Measurements from ENCODE around the gene PPM1J. TPM values are rescaled to one million over a fixed set of nuclear protein-coding genes. Genes with fewer than 3 reads are reported as not detected.

Gene PPM1J
- total and polyA plus RNA-seq, 2 experiments from 2014 or later = 0.93 to 1.9 TPM

DNA sequence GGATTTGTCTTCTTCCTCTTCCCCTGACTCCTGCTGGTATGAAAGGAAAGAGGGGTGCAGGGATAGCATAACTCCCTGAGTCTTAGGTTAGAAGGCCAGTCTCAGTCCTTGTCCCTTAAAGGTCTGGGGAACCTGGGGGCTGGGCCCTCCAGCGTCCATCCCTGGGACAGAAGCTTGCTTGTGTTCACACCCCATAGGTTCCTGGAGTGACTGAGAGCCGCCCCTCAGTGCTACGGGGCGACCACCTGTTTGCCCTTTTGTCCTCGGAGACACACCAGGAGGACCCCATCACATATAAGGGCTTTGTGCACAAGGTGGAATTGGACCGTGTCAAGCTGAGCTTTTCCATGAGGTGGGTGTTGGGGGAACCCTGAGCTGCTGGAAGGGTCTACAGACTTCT lies 21.3 kb downstream of the PPM1J start:
- H4K20me1 ChIP-seq (ENCODE audit: insufficient read depth, poor library complexity, severe bottlenecking) = no peaks in the 10 kb centered on the region
- H3K9me3 ChIP-seq (ENCODE audit: low read depth) = no peaks in the 10 kb centered on the region
- DNase-seq (ENCODE audit: low spot score) = no peak
- peaks cover 17% of the 10 kb centered on the region for H3K4me1 ChIP-seq (ENCODE audit: insufficient read depth)
- no peak overlapping the region for H2AFZ ChIP-seq
- no peak overlapping the region for H3K4me3 ChIP-seq
- H3K27ac ChIP-seq = no peak overlapping the region
- no peaks in the 10 kb centered on the region for H3K27me3 ChIP-seq
- no peaks in the 10 kb centered on the region for H3K79me2 ChIP-seq
- H3K4me2 ChIP-seq = no peak overlapping the region
- TF ChIP-seq EZH2 (IDR thresholded peaks at IDR 0.05; ENCODE audit: borderline replicate concordance) (no peak), EZH2phosphoT487 (IDR thresholded peaks at IDR 0.05; ENCODE audit: low read depth, severe bottlenecking, unreplicated experiment) (no peak)
- TF ChIP-seq, protein P1, sequence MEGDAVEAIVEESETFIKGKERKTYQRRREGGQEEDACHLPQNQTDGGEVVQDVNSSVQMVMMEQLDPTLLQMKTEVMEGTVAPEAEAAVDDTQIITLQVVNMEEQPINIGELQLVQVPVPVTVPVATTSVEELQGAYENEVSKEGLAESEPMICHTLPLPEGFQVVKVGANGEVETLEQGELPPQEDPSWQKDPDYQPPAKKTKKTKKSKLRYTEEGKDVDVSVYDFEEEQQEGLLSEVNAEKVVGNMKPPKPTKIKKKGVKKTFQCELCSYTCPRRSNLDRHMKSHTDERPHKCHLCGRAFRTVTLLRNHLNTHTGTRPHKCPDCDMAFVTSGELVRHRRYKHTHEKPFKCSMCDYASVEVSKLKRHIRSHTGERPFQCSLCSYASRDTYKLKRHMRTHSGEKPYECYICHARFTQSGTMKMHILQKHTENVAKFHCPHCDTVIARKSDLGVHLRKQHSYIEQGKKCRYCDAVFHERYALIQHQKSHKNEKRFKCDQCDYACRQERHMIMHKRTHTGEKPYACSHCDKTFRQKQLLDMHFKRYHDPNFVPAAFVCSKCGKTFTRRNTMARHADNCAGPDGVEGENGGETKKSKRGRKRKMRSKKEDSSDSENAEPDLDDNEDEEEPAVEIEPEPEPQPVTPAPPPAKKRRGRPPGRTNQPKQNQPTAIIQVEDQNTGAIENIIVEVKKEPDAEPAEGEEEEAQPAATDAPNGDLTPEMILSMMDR (IDR thresholded peaks at IDR 0.05; ENCODE audit: poor library complexity) = no peak
- WGBS (ENCODE audit: low lambda C conversion rate, missing lambda C conversion rate) = 100% methylated on average over 6 of the region's 6 CpGs
- H3K36me3 ChIP-seq (replicated peaks; ENCODE audit: insufficient read depth, low read depth) = no peaks in the 10 kb centered on the region
- H3K9me2 ChIP-seq (replicated peaks; ENCODE audit: insufficient read depth) = no peaks in the 10 kb centered on the region

DNA sequence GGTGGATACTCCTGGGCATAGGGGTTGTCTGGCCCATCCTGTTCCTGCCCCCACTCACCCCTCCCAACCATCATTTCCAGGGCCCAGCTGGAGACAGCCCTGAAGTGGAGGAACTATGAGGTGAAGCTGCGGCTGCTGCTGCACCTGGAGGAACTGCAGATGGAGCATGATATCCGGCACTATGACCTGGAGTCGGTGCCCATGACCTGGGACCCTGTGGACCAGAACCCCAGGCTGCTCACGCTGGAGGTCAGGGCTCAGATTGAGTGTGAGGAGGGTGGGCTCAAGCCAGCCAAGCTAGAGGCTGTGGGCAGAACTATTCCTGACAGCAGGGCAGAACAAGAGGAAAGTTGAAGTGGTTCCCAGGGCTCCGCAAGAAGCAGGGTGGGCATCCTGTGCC lies 22.5 kb downstream of the PPM1J start:
- Histone ChIP-seq H3K27me3 (no peaks in the 10 kb centered on the region), H3K79me2 (peaks cover 4% of the 10 kb centered on the region), H3K9me2 (replicated peaks; ENCODE audit: insufficient read depth) (no peaks in the 10 kb centered on the region), H3K36me3 (replicated peaks; ENCODE audit: insufficient read depth, low read depth) (no peaks in the 10 kb centered on the region), H3K4me3 (no peak overlapping the region), H3K4me1 (ENCODE audit: insufficient read depth) (peaks cover 6% of the 10 kb centered on the region), H3K4me2 (no peak overlapping the region), H2AFZ (no peak overlapping the region), H3K9me3 (ENCODE audit: low read depth) (no peaks in the 10 kb centered on the region), H3K27ac (no peak overlapping the region), H4K20me1 (ENCODE audit: insufficient read depth, poor library complexity, severe bottlenecking) (no peaks in the 10 kb centered on the region)
- 98% methylated on average over 5 of the region's 5 CpGs for WGBS (ENCODE audit: low lambda C conversion rate, missing lambda C conversion rate)
- TF ChIP-seq EZH2phosphoT487 (IDR thresholded peaks at IDR 0.05; ENCODE audit: low read depth, severe bottlenecking, unreplicated experiment) (no peak), EZH2 (IDR thresholded peaks at IDR 0.05; ENCODE audit: borderline replicate concordance) (no peak)
- DNase-seq (ENCODE audit: low spot score) = no peak

DNA sequence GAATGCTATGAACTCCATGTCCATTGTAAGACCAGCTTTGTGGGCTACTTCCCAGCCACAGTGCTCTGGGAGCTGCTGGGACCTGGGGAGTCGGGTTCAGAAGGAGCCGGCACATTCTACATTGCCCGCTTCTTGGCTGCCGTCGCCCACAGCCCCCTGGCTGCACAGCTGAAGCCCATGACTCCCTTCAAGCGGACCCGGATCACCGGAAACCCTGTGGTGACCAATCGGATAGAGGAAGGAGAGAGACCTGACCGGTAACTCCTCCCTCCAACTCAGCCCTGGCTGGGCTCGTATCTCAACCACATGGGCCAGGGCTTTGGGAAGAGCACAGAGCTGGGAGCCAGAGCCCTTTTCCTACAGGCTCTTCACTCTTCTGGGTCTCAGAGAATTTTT lies 25.3 kb downstream of the PPM1J start:
- H3K27me3 ChIP-seq = no peaks in the 10 kb centered on the region
- WGBS (ENCODE audit: low lambda C conversion rate, missing lambda C conversion rate) = 94% methylated on average over 11 of the region's 11 CpGs
- no peak overlapping the region for H2AFZ ChIP-seq
- peaks cover 6% of the 10 kb centered on the region for H4K20me1 ChIP-seq (ENCODE audit: insufficient read depth, poor library complexity, severe bottlenecking)
- no peaks in the 10 kb centered on the region for H3K9me3 ChIP-seq (ENCODE audit: low read depth)
- peaks cover 31% of the 10 kb centered on the region for H3K79me2 ChIP-seq
- DNase-seq (ENCODE audit: low spot score) = no peak
- no peak overlapping the region for H3K4me3 ChIP-seq
- no peaks in the 10 kb centered on the region for H3K4me1 ChIP-seq (ENCODE audit: insufficient read depth)
- H3K27ac ChIP-seq = no peak overlapping the region
- no peaks in the 10 kb centered on the region for H3K9me2 ChIP-seq (replicated peaks; ENCODE audit: insufficient read depth)
- H3K4me2 ChIP-seq = no peak overlapping the region
- TF ChIP-seq EZH2phosphoT487 (IDR thresholded peaks at IDR 0.05; ENCODE audit: low read depth, severe bottlenecking, unreplicated experiment) (no peak), EZH2 (IDR thresholded peaks at IDR 0.05; ENCODE audit: borderline replicate concordance) (no peak)
- TF ChIP-seq, protein P1 (IDR thresholded peaks at IDR 0.05; ENCODE audit: poor library complexity) = no peak
- H3K36me3 ChIP-seq (replicated peaks; ENCODE audit: insufficient read depth, low read depth) = no peaks in the 10 kb centered on the region

DNA sequence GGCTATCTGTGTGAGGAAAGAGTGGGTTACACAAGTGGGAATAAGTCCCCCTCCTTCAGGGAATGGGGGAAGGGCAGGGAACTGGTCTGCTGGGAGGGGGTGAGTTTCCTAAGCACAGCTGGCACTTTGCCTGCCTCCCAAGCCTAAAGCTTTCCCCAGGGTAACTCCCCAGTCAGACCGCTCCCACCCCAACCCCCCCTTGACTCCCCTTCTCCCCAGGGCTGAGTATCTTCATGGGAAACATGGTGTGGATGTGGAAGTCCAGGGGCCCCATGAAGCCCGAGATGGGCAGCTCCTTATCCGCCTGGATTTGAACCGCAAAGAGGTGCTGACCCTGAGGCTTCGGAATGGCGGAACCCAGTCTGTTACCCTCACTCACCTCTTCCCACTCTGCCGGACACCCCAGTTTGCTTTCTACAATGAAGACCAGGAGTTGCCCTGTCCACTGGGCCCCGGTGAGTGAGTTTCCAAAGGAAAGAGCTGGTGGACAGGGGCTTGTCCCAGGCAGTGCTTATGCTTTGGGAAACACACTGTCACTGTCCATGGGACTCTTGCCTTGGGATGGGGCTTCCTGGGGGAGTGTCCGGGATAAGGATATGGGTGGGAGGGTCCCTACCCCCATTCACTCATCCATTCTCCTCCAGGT lies 25.8 kb downstream of the PPM1J start:
- no peaks in the 10 kb centered on the region for H3K27me3 ChIP-seq
- H3K4me2 ChIP-seq = no peak overlapping the region
- 97% methylated on average over 8 of the region's 9 CpGs for WGBS (ENCODE audit: low lambda C conversion rate, missing lambda C conversion rate)
- H3K4me1 ChIP-seq (ENCODE audit: insufficient read depth) = no peaks in the 10 kb centered on the region
- H3K9me2 ChIP-seq (replicated peaks; ENCODE audit: insufficient read depth) = no peaks in the 10 kb centered on the region
- no peaks in the 10 kb centered on the region for H3K36me3 ChIP-seq (replicated peaks; ENCODE audit: insufficient read depth, low read depth)
- H3K9me3 ChIP-seq (ENCODE audit: low read depth) = no peaks in the 10 kb centered on the region
- H2AFZ ChIP-seq = no peak overlapping the region
- no peak overlapping the region for H3K27ac ChIP-seq
- no peak for TF ChIP-seq EZH2phosphoT487 (IDR thresholded peaks at IDR 0.05; ENCODE audit: low read depth, severe bottlenecking, unreplicated experiment)
- TF ChIP-seq, protein P1 (IDR thresholded peaks at IDR 0.05; ENCODE audit: poor library complexity) = no peak
- no peak for TF ChIP-seq EZH2 (IDR thresholded peaks at IDR 0.05; ENCODE audit: borderline replicate concordance)
- DNase-seq (ENCODE audit: low spot score) = no peak
- no peak overlapping the region for H3K4me3 ChIP-seq
- H3K79me2 ChIP-seq = peaks cover 36% of the 10 kb centered on the region
- H4K20me1 ChIP-seq (ENCODE audit: insufficient read depth, poor library complexity, severe bottlenecking) = peaks cover 6% of the 10 kb centered on the region

Data from hepatocyte (in vitro differentiated cells).